PFSK-1 (cell line): ENCODE data around the gene MESD.

Experiments used
- FOXP2 ChIP-seq: optimal IDR thresholded peaks from 2 replicates; pipeline ENCODE3; 2011; ENCODE audit warnings: borderline replicate concordance, control low read depth, inconsistent platforms; ENCODE audit not compliant: insufficient read depth; ENCODE audit errors: extremely low read length, extremely low read depth
- POLR2AphosphoS5 ChIP-seq: IDR thresholded peaks from 2 replicates; pipeline ENCODE4 v1.6.1; 2012; ENCODE audit warnings: low read depth, mild to moderate bottlenecking, control low read depth, low read length, moderate library complexity
- SIN3A ChIP-seq: IDR thresholded peaks from 2 replicates; pipeline ENCODE4 v1.6.1; 2012; ENCODE audit warnings: mild to moderate bottlenecking, low read length, moderate library complexity, borderline replicate concordance; ENCODE audit not compliant: insufficient read depth
- TAF1 ChIP-seq: IDR thresholded peaks from 2 replicates; pipeline ENCODE4 v1.6.1; 2012; ENCODE audit warnings: low read length, control low read depth, borderline replicate concordance; ENCODE audit not compliant: insufficient read depth
- TF ChIP-seq, protein P1 (sequence below), 2 experiments: IDR thresholded peaks; 2 replicates each; pipeline versions ENCODE4 v1.6.1 to v1.8.0; 2011 to 2012; ENCODE audit warnings: low read depth in 2 of 2, low read length in 2 of 2, control low read depth in 1 of 2, inconsistent platforms in 1 of 2, mild to moderate bottlenecking in 1 of 2, moderate library complexity in 1 of 2; ENCODE audit not compliant: insufficient read depth in 1 of 2

Gene MESD

DNA sequence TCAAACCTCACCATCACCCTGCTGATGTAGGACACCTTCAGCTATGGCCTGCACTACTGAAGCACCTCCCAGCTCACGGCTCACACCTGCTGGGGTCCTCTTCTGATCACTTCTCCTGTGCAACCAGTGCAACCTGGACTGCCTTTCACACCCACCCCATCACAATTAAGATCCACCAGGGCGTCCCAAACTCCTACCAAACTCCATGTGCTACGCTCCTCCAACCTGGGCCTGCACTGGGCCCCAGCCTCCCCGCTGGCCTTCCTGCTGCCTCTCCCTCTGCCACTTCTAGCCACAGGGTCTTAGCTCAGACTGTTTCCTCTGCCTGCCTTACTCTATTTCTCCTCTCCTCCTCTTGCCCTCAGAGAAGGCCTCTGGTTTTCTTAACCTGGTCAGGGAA lies 12.8 kb downstream of the MESD start:
- TF ChIP-seq TAF1, result no peak
- TF ChIP-seq FOXP2, result no peak
- no peak for TF ChIP-seq POLR2AphosphoS5
- no peak for TF ChIP-seq SIN3A
- TF ChIP-seq, protein P1, sequence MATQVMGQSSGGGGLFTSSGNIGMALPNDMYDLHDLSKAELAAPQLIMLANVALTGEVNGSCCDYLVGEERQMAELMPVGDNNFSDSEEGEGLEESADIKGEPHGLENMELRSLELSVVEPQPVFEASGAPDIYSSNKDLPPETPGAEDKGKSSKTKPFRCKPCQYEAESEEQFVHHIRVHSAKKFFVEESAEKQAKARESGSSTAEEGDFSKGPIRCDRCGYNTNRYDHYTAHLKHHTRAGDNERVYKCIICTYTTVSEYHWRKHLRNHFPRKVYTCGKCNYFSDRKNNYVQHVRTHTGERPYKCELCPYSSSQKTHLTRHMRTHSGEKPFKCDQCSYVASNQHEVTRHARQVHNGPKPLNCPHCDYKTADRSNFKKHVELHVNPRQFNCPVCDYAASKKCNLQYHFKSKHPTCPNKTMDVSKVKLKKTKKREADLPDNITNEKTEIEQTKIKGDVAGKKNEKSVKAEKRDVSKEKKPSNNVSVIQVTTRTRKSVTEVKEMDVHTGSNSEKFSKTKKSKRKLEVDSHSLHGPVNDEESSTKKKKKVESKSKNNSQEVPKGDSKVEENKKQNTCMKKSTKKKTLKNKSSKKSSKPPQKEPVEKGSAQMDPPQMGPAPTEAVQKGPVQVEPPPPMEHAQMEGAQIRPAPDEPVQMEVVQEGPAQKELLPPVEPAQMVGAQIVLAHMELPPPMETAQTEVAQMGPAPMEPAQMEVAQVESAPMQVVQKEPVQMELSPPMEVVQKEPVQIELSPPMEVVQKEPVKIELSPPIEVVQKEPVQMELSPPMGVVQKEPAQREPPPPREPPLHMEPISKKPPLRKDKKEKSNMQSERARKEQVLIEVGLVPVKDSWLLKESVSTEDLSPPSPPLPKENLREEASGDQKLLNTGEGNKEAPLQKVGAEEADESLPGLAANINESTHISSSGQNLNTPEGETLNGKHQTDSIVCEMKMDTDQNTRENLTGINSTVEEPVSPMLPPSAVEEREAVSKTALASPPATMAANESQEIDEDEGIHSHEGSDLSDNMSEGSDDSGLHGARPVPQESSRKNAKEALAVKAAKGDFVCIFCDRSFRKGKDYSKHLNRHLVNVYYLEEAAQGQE (IDR thresholded peaks at IDR 0.05; ENCODE audit: insufficient read depth in 1 of 2, low read depth in 2 of 2, low read length in 2 of 2), result no peak

DNA sequence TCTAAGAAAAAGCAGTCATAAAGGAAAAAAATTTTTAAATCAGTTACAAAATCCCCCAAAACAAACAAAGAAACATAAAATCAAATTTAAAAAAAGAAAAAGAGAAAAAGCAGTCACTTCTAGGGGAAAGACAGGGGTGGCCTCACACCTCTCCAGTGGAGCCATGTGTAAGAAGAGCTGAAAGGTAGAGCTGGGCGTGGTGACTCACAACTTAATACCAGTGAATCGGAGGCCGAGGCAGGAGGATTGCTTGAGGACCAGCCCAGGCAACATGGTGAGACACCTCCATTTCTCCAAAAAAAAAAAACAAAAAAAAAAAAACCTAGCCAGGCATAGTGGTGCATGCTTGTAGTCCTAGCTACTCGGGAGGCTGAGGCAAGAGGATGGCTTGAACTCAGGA lies 14.7 kb downstream of the MESD start:
- TF ChIP-seq, protein P1 (IDR thresholded peaks at IDR 0.05; ENCODE audit: insufficient read depth in 1 of 2, low read depth in 2 of 2, low read length in 2 of 2), result no peak
- TF ChIP-seq FOXP2, result no peak
- no peak for TF ChIP-seq TAF1
- TF ChIP-seq POLR2AphosphoS5, result no peak
- no peak for TF ChIP-seq SIN3A

DNA sequence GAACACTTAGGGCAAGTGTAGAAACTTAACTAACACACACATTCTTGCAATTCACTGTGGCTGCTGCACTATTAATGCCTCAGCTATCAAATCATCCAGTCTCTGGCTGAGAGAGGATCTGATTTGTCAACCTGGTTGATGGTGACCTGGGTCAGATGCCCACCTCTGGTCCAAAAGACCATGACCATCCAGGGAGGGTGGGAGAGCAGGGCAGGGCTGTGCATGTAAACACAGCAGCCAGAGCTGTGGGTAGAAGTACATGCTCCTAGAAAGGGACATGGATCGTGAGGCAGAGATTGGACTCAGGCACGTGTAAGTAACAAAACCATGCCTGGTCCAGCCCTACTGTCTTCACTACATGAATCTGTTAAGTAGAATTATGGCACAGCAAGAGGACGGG lies 17.3 kb downstream of the MESD start:
- TF ChIP-seq POLR2AphosphoS5 (no peak), SIN3A (no peak), FOXP2 (no peak), TAF1 (no peak)
- TF ChIP-seq, protein P1 (IDR thresholded peaks at IDR 0.05; ENCODE audit: insufficient read depth in 1 of 2, low read depth in 2 of 2, low read length in 2 of 2), result no peak

DNA sequence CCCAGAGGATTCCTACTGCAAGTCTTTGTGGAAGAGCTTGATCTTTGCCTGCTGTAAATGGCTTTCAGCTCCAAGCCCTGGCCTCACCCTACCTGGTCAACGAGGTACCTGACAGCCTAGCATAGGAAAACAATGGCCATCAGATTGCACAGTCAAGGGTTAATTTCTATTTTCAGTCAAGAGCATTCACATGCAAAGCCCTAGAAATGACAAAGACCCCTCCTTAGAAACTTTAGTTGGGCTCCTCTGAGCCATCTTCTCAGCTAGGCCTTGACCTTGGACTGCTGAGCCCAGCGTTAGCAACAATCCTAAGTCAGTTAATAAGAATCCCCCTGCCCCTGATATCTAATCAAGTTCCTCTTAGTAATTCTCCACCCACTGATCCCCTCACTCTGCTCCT lies 18.5 kb downstream of the MESD start:
- TF ChIP-seq, protein P1 (IDR thresholded peaks at IDR 0.05; ENCODE audit: insufficient read depth in 1 of 2, low read depth in 2 of 2, low read length in 2 of 2), result no peak
- TF ChIP-seq FOXP2 (no peak), TAF1 (no peak), SIN3A (no peak), POLR2AphosphoS5 (no peak)

DNA sequence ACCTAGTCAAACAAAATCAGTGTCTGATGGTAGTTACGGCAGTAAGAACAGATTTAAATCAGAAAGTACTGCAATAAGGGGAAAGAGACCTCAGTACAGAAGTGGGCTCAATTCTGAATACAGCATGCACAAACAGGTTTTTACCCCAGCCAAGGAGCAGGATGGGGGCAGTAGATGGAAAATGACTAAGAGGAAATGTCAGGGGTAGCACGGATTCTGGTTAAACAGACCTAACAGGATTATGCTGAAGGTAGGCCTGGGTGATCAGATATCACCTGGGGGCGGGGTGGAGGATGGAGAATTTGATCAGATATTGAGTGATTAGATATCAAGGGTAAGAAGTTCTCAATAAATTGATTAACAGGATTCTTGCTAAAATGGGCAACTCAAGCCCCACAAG lies 19.0 kb downstream of the MESD start:
- TF ChIP-seq FOXP2 (no peak), SIN3A (no peak), TAF1 (no peak), POLR2AphosphoS5 (no peak)
- TF ChIP-seq, protein P1 (IDR thresholded peaks at IDR 0.05; ENCODE audit: insufficient read depth in 1 of 2, low read depth in 2 of 2, low read length in 2 of 2), result no peak
